T-cell (primary cell): ENCODE data around the gene IER5L. TPM values are rescaled to one million over a fixed set of nuclear protein-coding genes. Genes with fewer than 3 reads are reported as not detected.
A peak's percentile ranks its signal among the peaks of the same experiment; 100 is the strongest.

Experiments used
- ATAC-seq, 4 experiments: fragments of 200-7000 bp in 3 of 4; fragments of 150-1000 bp in 1 of 4; cut with Tn5 transposase; replicated peaks in 1 of 4; 1 replicate in 3 of 4; 2 replicates in 1 of 4; pipeline ENCODE4 v1.10.0; 2021; ENCODE audit warnings: moderate library complexity in 3 of 4, mild to moderate bottlenecking in 2 of 4, moderate number of reproducible peaks in 1 of 4
- CTCF ChIA-PET, 2 donors: fragments of 300-600 bp; sonication (Branson Sonifier 250); formaldehyde crosslinking; loops; one replicate each; lab custom pipeline; 2022; ENCODE audit warnings: antibody characterized with exemption in 2 of 2; lab: Charles Lee
- POLR2A ChIA-PET, 2 donors: fragments of 300-600 bp; sonication (Branson Sonifier 250); formaldehyde crosslinking; loops; one replicate each; lab custom pipeline; 2022; ENCODE audit warnings: antibody characterized with exemption in 2 of 2; lab: Charles Lee
- DNase-seq, 35 experiments: peaks; one replicate each; pipeline versions ENCODE4 v3.0.0 to v3.0.0-alpha.2; 2013 to 2023
- H3K27ac ChIP-seq: one replicate; pipeline ENCODE4 v1.5.1; 2013; ENCODE audit warnings: low read length
- H3K27me3 ChIP-seq, 2 experiments: replicated peaks in 1 of 2; 1 replicate in 1 of 2; 2 replicates in 1 of 2; pipeline versions ENCODE4 v1.6.1 to v1.7.0; 2013; ENCODE audit warnings: low read length in 1 of 2, mixed read lengths in 1 of 2; ENCODE audit not compliant: control insufficient read depth in 2 of 2, insufficient read depth in 2 of 2; ENCODE audit errors: extremely low read depth in 1 of 2
- H3K36me3 ChIP-seq, 2 donors: 1 replicate in 1 of 2; 2 replicates in 1 of 2; pipeline versions ENCODE4 v1.6.1 to v1.7.0; 2013; ENCODE audit warnings: low read length in 1 of 2; ENCODE audit not compliant: control insufficient read depth in 2 of 2, insufficient read depth in 1 of 2; ENCODE audit errors: extremely low read depth in 1 of 2
- H3K4me1 ChIP-seq, 2 experiments: 1 replicate in 1 of 2; 2 replicates in 1 of 2; pipeline versions ENCODE4 v1.6.1 to v1.7.0; 2013; ENCODE audit warnings: low read length in 2 of 2, mixed read lengths in 1 of 2; ENCODE audit not compliant: insufficient read depth in 2 of 2, control insufficient read depth in 1 of 2; ENCODE audit errors: extremely low read depth in 1 of 2
- H3K4me3 ChIP-seq, 2 donors: 1 replicate in 1 of 2; 2 replicates in 1 of 2; pipeline versions ENCODE4 v1.5.1 to v1.7.0; 2013; ENCODE audit warnings: mild to moderate bottlenecking in 2 of 2, low read length in 1 of 2, moderate library complexity in 1 of 2; ENCODE audit not compliant: control insufficient read depth in 1 of 2; ENCODE audit errors: extremely low read depth in 1 of 2
- H3K9me3 ChIP-seq: 2 replicates; pipeline ENCODE4 v1.7.0; 2013
- H3K27ac Mint-ChIP-seq, 2 donors: one replicate each; pipeline ENCODE4 v1.8.0; 2020 to 2021; ENCODE audit warnings: mild to moderate bottlenecking in 2 of 2, mixed read lengths in 2 of 2
- H3K27me3 Mint-ChIP-seq, 2 donors: one replicate each; pipeline ENCODE4 v1.8.0; 2021 to 2022; ENCODE audit warnings: mixed read lengths in 2 of 2
- H3K36me3 Mint-ChIP-seq: one replicate; pipeline ENCODE4 v1.8.0; 2021; ENCODE audit warnings: mixed read lengths
- H3K4me1 Mint-ChIP-seq, 3 donors: one replicate each; pipeline ENCODE4 v1.8.0; 2020 to 2022; ENCODE audit warnings: mixed read lengths in 3 of 3, mild to moderate bottlenecking in 1 of 3
- H3K4me3 Mint-ChIP-seq, 3 donors: one replicate each; pipeline ENCODE4 v1.8.0; 2020 to 2022; ENCODE audit warnings: mild to moderate bottlenecking in 3 of 3, mixed read lengths in 3 of 3, moderate library complexity in 3 of 3
- H3K9me3 Mint-ChIP-seq, 3 donors: one replicate each; pipeline ENCODE4 v1.8.0; 2020 to 2022; ENCODE audit warnings: mixed read lengths in 3 of 3
- WGBS: methylation state at CpG from one replicate; pipeline ENCODE4 v1.1.5; 2013; ENCODE audit warnings: missing lambda C conversion rate; ENCODE audit not compliant: insufficient coverage; 5-methylcytosine and 5-hydroxymethylcytosine counted together
- total RNA-seq, 35 experiments: library from RNA in 6 of 35; stranded (reverse) in 6 of 35; fragments of 120-200 nt in 1 of 35; gene quantifications; one replicate each; pipeline versions ENCODE4 v1.2.1 to v1.2.4 and lab custom pipeline; 2013 to 2026

Gene IER5L
- total RNA-seq (1 to 10 TPM; 1.3 to 7.7 (median 6.7) TPM), total RNA-seq (lab: John Stamatoyannopoulos, UW) (1.3 to 48.1 (median 6.0) reads per million in 29 experiments)
- 1.3 TPM for total RNA-seq (2013)

- no peaks in the 10 kb centered on the region for H3K36me3 Mint-ChIP-seq
- H3K4me1 ChIP-seq, result peaks cover 0 to 43% of the 10 kb centered on the region in 2 experiments
- DNase-seq (peak; percentile 80 to 95 (median 89)), ATAC-seq (peak; percentile 89 to 91 (median 90))
- H3K27ac Mint-ChIP-seq, result peak within 1 kb of the TSS; percentile 67 to 79
- WGBS, result under 1% methylated on average over 90 of the region's 90 CpGs
- H3K4me3 Mint-ChIP-seq, result peak within 1 kb of the TSS; percentile 87 to 91 (median 88)
- peaks cover 0 to 5% of the 10 kb centered on the region in 2 donors for H3K27me3 Mint-ChIP-seq
- H3K27ac ChIP-seq, result no peak within 1 kb of the TSS
- peaks cover 0 to 53% of the 10 kb centered on the region in 2 experiments for H3K27me3 ChIP-seq
- H3K4me1 Mint-ChIP-seq, result peaks cover 4 to 12% (median 7%) of the 10 kb centered on the region in 3 donors
- H3K36me3 ChIP-seq, result no peaks in the 10 kb centered on the region
- no peaks in the 10 kb centered on the region for H3K9me3 Mint-ChIP-seq
- POLR2A ChIA-PET, result interaction anchor here (0.5 to 0.8 kb wide), 8 partner anchors 13 to 730 kb away, joined by 3 to 7 read pairs (median 3); partner anchors contain the start of gene C9orf50 (in 1 of the 2)
- no peaks in the 10 kb centered on the region for H3K9me3 ChIP-seq
- H3K4me3 ChIP-seq, result peak within 1 kb of the TSS; percentile 66 to 80
- CTCF ChIA-PET, result interaction anchor here (0.6 to 1.6 kb wide), 8 partner anchors 35 to 447 kb away, joined by 3 to 7 read pairs (median 4); partner anchors contain the start of gene NTMT1 (in 1 of the 2)
Measured at GRCh38 chr9:129177791-129178567, at the start of gene IER5L. IER5L (minus strand) TSS chr9:129178261; CDS start chr9:129178052, 209 bp downstream.

GRCh38 chr9:129227843-129228189, 49.8 kb upstream of the IER5L start:
- peaks cover 23 to 39% (median 32%) of the 10 kb centered on the region in 3 donors for H3K4me1 Mint-ChIP-seq
- H3K4me1 ChIP-seq, result peaks cover 4 to 30% of the 10 kb centered on the region in 2 experiments
- H3K4me3 Mint-ChIP-seq, result no peak overlapping the region
- ChIA-PET CTCF (no interaction called here), POLR2A (interaction anchor here in 1 of 2 donors (1.0 kb wide), 1 partner anchor 8 kb away, joined by 4 read pairs; no protein-coding TSS in a partner anchor)
- no peak for DNase-seq
- H3K36me3 Mint-ChIP-seq, result no peaks in the 10 kb centered on the region
- H3K36me3 ChIP-seq, result no peaks in the 10 kb centered on the region
- H3K27ac Mint-ChIP-seq, result peak overlapping the region in 1 of 2 donors; percentile 39
- H3K9me3 Mint-ChIP-seq, result peaks cover 0 to 5% (median 0%) of the 10 kb centered on the region in 3 donors
- 100% methylated on average over 1 of the region's 10 CpGs for WGBS
- no peak for ATAC-seq
- H3K27me3 ChIP-seq, result peaks cover 0 to 2% of the 10 kb centered on the region in 2 experiments
- no peak overlapping the region for H3K4me3 ChIP-seq
- H3K9me3 ChIP-seq, result no peaks in the 10 kb centered on the region
- no peak overlapping the region for H3K27ac ChIP-seq
- H3K27me3 Mint-ChIP-seq, result no peaks in the 10 kb centered on the region

- Mint-ChIP-seq H3K36me3 (no peaks in the 10 kb centered on the region), H3K4me3 (peak overlapping the region in 2 of 3 donors; percentile 13 to 63), H3K27me3 (peaks cover 0 to 1% of the 10 kb centered on the region in 2 donors), H3K27ac (peak overlapping the region; percentile 37 to 82), H3K4me1 (peaks cover 38 to 43% (median 43%) of the 10 kb centered on the region in 3 donors), H3K9me3 (no peaks in the 10 kb centered on the region)
- ChIA-PET CTCF (no interaction called here), POLR2A (interaction anchor here in 1 of 2 donors (0.7 kb wide), 1 partner anchor 261 kb away, joined by 3 read pairs; no protein-coding TSS in a partner anchor)
- ATAC-seq (peak; percentile 70 to 79 (median 78)), DNase-seq (peak in 30 of 35 experiments; percentile 17 to 67 (median 40))
- no peaks in the 10 kb centered on the region for H3K36me3 ChIP-seq
- H3K9me3 ChIP-seq, result no peaks in the 10 kb centered on the region
- peaks cover 7 to 49% of the 10 kb centered on the region in 2 experiments for H3K4me1 ChIP-seq
- WGBS, result 0% methylated on average over 7 of the region's 12 CpGs
- no peak overlapping the region for H3K4me3 ChIP-seq
- peak overlapping the region; percentile 27 for H3K27ac ChIP-seq
- peaks cover 0 to 2% of the 10 kb centered on the region in 2 experiments for H3K27me3 ChIP-seq
Measured at GRCh38 chr9:129225815-129226214, 47.8 kb upstream of the IER5L start.

- Histone ChIP-seq H3K27me3 (peaks cover 0 to 2% of the 10 kb centered on the region in 2 experiments), H3K4me3 (no peak overlapping the region), H3K4me1 (peaks cover 8 to 53% of the 10 kb centered on the region in 2 experiments), H3K27ac (peak overlapping the region; percentile 27), H3K36me3 (no peaks in the 10 kb centered on the region), H3K9me3 (no peaks in the 10 kb centered on the region)
- ChIA-PET CTCF (no interaction called here), POLR2A (interaction anchor here in 1 of 2 donors (0.7 kb wide), 1 partner anchor 261 kb away, joined by 3 read pairs; no protein-coding TSS in a partner anchor)
- Mint-ChIP-seq H3K4me3 (peak overlapping the region in 1 of 3 donors; percentile 63), H3K27me3 (peaks cover 0 to 1% of the 10 kb centered on the region in 2 donors), H3K27ac (peak overlapping the region; percentile 37 to 82), H3K4me1 (peaks cover 40 to 46% (median 46%) of the 10 kb centered on the region in 3 donors), H3K36me3 (no peaks in the 10 kb centered on the region), H3K9me3 (no peaks in the 10 kb centered on the region)
- no peak for ATAC-seq
- DNase-seq, result no peak
- no CpG with 5 or more reads among the region's 3 CpGs for WGBS
Measured at GRCh38 chr9:129225490-129225778, 47.4 kb upstream of the IER5L start.

- Histone ChIP-seq H3K9me3 (no peaks in the 10 kb centered on the region), H3K4me3 (no peak overlapping the region), H3K4me1 (peaks cover 8 to 58% of the 10 kb centered on the region in 2 experiments), H3K27me3 (peaks cover 0 to 2% of the 10 kb centered on the region in 2 experiments), H3K27ac (no peak overlapping the region), H3K36me3 (no peaks in the 10 kb centered on the region)
- no peak for ATAC-seq
- ChIA-PET POLR2A (interaction anchor here in 1 of 2 donors (0.6 kb wide), 1 partner anchor 180 kb away, joined by 3 read pairs; no protein-coding TSS in a partner anchor), CTCF (no interaction called here)
- H3K27me3 Mint-ChIP-seq, result peaks cover 0 to 1% of the 10 kb centered on the region in 2 donors
- WGBS, result 94% methylated on average over 10 of the region's 17 CpGs
- DNase-seq, result no peak
- peak overlapping the region; percentile 37 to 82 for H3K27ac Mint-ChIP-seq
- H3K4me1 Mint-ChIP-seq, result peaks cover 39 to 49% (median 46%) of the 10 kb centered on the region in 3 donors
- H3K36me3 Mint-ChIP-seq, result no peaks in the 10 kb centered on the region
- no peaks in the 10 kb centered on the region for H3K9me3 Mint-ChIP-seq
- H3K4me3 Mint-ChIP-seq, result peak overlapping the region in 1 of 3 donors; percentile 30
Measured at GRCh38 chr9:129224618-129225489, 46.8 kb upstream of the IER5L start.
